IMR-90 (cell line): ENCODE measurements around the gene IGF2R. TPM values are rescaled to one million over a fixed set of nuclear protein-coding genes. Genes with fewer than 3 reads are reported as not detected.

Experiments
- ATAC-seq: fragments of 200-7000 bp; cut with Tn5 transposase; 2 replicates; pipeline ENCODE4 v1.9.1; 2020; ENCODE audit warnings: low read depth, mild to moderate bottlenecking, moderate library complexity
- BruUV-seq: library from RNA; stranded (reverse); fragments of 400-500 nt; replicated peaks from 2 replicates; lab custom pipeline; 2021; lab: Mats Ljungman, UMichigan
- CTCF ChIA-PET: fragments of 300-600 bp; formaldehyde crosslinking; extraction: SDS; loops from one replicate; lab custom pipeline; 2021; ENCODE audit warnings: antibody characterized with exemption; lab: Yijun Ruan, JAX
- POLR2A ChIA-PET: fragments of 300-600 bp; sonication (Branson Sonifier 250); formaldehyde crosslinking; loops from one replicate; lab custom pipeline; 2022; ENCODE audit warnings: antibody characterized with exemption; ENCODE audit not compliant: unreplicated experiment; lab: Charles Lee
- DNase-seq: peaks from one replicate; pipeline ENCODE4 v3.0.0; 2013
- H2AFZ ChIP-seq: replicated peaks from 2 replicates; pipeline ENCODE3; 2013; ENCODE audit warnings: low read length, mild to moderate bottlenecking; ENCODE audit not compliant: poor library complexity
- H2AK5ac ChIP-seq: 2 replicates; pipeline ENCODE4 v1.6.1; 2013; ENCODE audit warnings: low read depth, low read length, inconsistent platforms
- H2AK9ac ChIP-seq: replicated peaks from 2 replicates; pipeline ENCODE3; 2013; ENCODE audit warnings: mild to moderate bottlenecking, low read depth, low read length, moderate library complexity; ENCODE audit not compliant: poor library complexity
- H2BK120ac ChIP-seq: 2 replicates; pipeline ENCODE4 v1.6.1; 2013; ENCODE audit warnings: low read depth, low read length, inconsistent platforms
- H2BK15ac ChIP-seq: 3 replicates; pipeline ENCODE4 v1.6.1; 2013; ENCODE audit warnings: low read depth, low read length, inconsistent platforms
- H2BK20ac ChIP-seq: 2 replicates; pipeline ENCODE4 v1.6.1; 2013; ENCODE audit warnings: low read depth, mild to moderate bottlenecking, inconsistent platforms, low read length, moderate library complexity
- H2BK5ac ChIP-seq: 2 replicates; pipeline ENCODE4 v1.6.1; 2013; ENCODE audit warnings: mild to moderate bottlenecking, low read depth, low read length, inconsistent platforms; ENCODE audit not compliant: poor library complexity, severe bottlenecking
- H3K14ac ChIP-seq: replicated peaks from 2 replicates; pipeline ENCODE4 v1.6.1; 2013; ENCODE audit warnings: low read depth, low read length, inconsistent platforms
- H3K18ac ChIP-seq: 2 replicates; pipeline ENCODE4 v1.6.1; 2013; ENCODE audit warnings: low read depth, low read length, control low read depth
- H3K23ac ChIP-seq: 2 replicates; pipeline ENCODE4 v1.6.1; 2013; ENCODE audit warnings: low read depth, low read length, inconsistent platforms
- H3K27ac ChIP-seq: 2 replicates; pipeline ENCODE4 v1.5.1; 2013; ENCODE audit warnings: mild to moderate bottlenecking, control low read depth, low read length; ENCODE audit not compliant: insufficient read depth
- H3K27me3 ChIP-seq: 2 replicates; pipeline ENCODE4 v1.6.1; 2013; ENCODE audit warnings: low read length; ENCODE audit not compliant: control insufficient read depth, insufficient read depth
- H3K36me3 ChIP-seq: 2 replicates; pipeline ENCODE4 v1.6.1; 2013; ENCODE audit warnings: low read length, mixed read lengths; ENCODE audit not compliant: control insufficient read depth, insufficient read depth
- H3K4ac ChIP-seq: 2 replicates; pipeline ENCODE4 v1.6.1; 2013; ENCODE audit warnings: low read depth, low read length, inconsistent platforms
- H3K4me1 ChIP-seq: 2 replicates; pipeline ENCODE4 v1.6.1; 2013; ENCODE audit warnings: low read length, mixed read lengths; ENCODE audit not compliant: control insufficient read depth, insufficient read depth
- H3K4me2 ChIP-seq: 2 replicates; pipeline ENCODE4 v1.6.1; 2013; ENCODE audit warnings: low read depth, mild to moderate bottlenecking, control low read depth, low read length, moderate library complexity
- H3K4me3 ChIP-seq: 2 replicates; pipeline ENCODE4 v1.5.1; 2013; ENCODE audit warnings: low read depth, mild to moderate bottlenecking, control low read depth, low read length, moderate library complexity; ENCODE audit not compliant: insufficient read depth
- H3K56ac ChIP-seq: 2 replicates; pipeline ENCODE4 v1.6.1; 2013; ENCODE audit warnings: low read length, inconsistent platforms; ENCODE audit not compliant: insufficient read depth; ENCODE audit errors: extremely low read depth
- H3K79me1 ChIP-seq, 2 experiments: 2 replicates each; pipeline ENCODE4 v1.6.1; 2013; ENCODE audit warnings: low read length in 2 of 2, inconsistent platforms in 1 of 2, low read depth in 1 of 2
- H3K9ac ChIP-seq: 2 replicates; pipeline ENCODE4 v1.6.1; 2013; ENCODE audit warnings: low read depth, low read length, control low read depth
- H3K9me1 ChIP-seq: 2 replicates; pipeline ENCODE4 v1.6.1; 2013; ENCODE audit warnings: low read length, inconsistent platforms; ENCODE audit not compliant: insufficient read depth
- H3K9me3 ChIP-seq: 2 replicates; pipeline ENCODE4 v1.6.1; 2013; ENCODE audit warnings: low read length; ENCODE audit not compliant: control insufficient read depth, insufficient read depth
- H4K20me1 ChIP-seq: 2 replicates; pipeline ENCODE4 v1.6.1; 2013; ENCODE audit warnings: low read length, inconsistent platforms; ENCODE audit not compliant: insufficient read depth
- H4K5ac ChIP-seq: 2 replicates; pipeline ENCODE4 v1.6.1; 2013; ENCODE audit warnings: mild to moderate bottlenecking, low read depth, low read length, control low read depth
- H4K8ac ChIP-seq, 2 experiments: 2 replicates each; pipeline ENCODE4 v1.6.1; 2013; ENCODE audit warnings: low read depth in 2 of 2, low read length in 2 of 2, control low read depth in 1 of 2, inconsistent platforms in 1 of 2
- H4K91ac ChIP-seq: 2 replicates; pipeline ENCODE4 v1.6.1; 2013; ENCODE audit warnings: low read depth, low read length, inconsistent platforms; ENCODE audit not compliant: insufficient read depth
- BHLHE40 ChIP-seq: fragments of 150-350 bp; IDR thresholded peaks from 2 replicates; pipeline ENCODE4 v1.6.1; 2016; ENCODE audit warnings: mild to moderate bottlenecking, low read depth, low read length
- CEBPB ChIP-seq: IDR thresholded peaks from 2 replicates; pipeline ENCODE4 v1.6.1; 2012; ENCODE audit warnings: low read depth, low read length, improper control_type of control experiment
- CHD1 ChIP-seq: IDR thresholded peaks from 2 replicates; pipeline ENCODE4 v1.6.1; 2012; ENCODE audit warnings: low read depth, low read length, improper control_type of control experiment
- FOS ChIP-seq: fragments of 150-350 bp; IDR thresholded peaks from 2 replicates; pipeline ENCODE4 v1.6.1; 2016; ENCODE audit warnings: low read depth, low read length
- MAFK ChIP-seq: IDR thresholded peaks from 2 replicates; pipeline ENCODE4 v1.6.1; 2012; ENCODE audit warnings: low read depth, low read length, improper control_type of control experiment
- MAZ ChIP-seq: IDR thresholded peaks from 2 replicates; pipeline ENCODE4 v1.6.1; 2012; ENCODE audit warnings: low read depth, mild to moderate bottlenecking, low read length, improper control_type of control experiment, moderate library complexity, borderline replicate concordance
- MXI1 ChIP-seq: IDR thresholded peaks from 2 replicates; pipeline ENCODE4 v1.6.1; 2012; ENCODE audit warnings: low read depth, mild to moderate bottlenecking, low read length, moderate library complexity, borderline replicate concordance
- NFE2L2 ChIP-seq: fragments of 150-350 bp; IDR thresholded peaks from 2 replicates; pipeline ENCODE4 v1.6.1; 2016; ENCODE audit warnings: low read depth, mild to moderate bottlenecking, low read length
- POLR2A ChIP-seq: IDR thresholded peaks from 2 replicates; pipeline ENCODE4 v1.6.1; 2012; ENCODE audit warnings: mild to moderate bottlenecking, low read depth, low read length
- RAD21 ChIP-seq: IDR thresholded peaks from 2 replicates; pipeline ENCODE4 v1.6.1; 2012; ENCODE audit warnings: low read length, improper control_type of control experiment
- RCOR1 ChIP-seq: IDR thresholded peaks from 2 replicates; pipeline ENCODE4 v1.6.1; 2012; ENCODE audit warnings: mild to moderate bottlenecking, low read length, improper control_type of control experiment; ENCODE audit not compliant: insufficient replicate concordance
- RFX5 ChIP-seq: IDR thresholded peaks from 2 replicates; pipeline ENCODE4 v1.8.0; 2012; ENCODE audit warnings: low read depth, mild to moderate bottlenecking, low read length, moderate library complexity
- SMC3 ChIP-seq: fragments of 150-350 bp; IDR thresholded peaks from 2 replicates; pipeline ENCODE4 v1.6.1; 2016; ENCODE audit warnings: low read depth, mild to moderate bottlenecking, antibody characterized with exemption, low read length, moderate library complexity
- WGBS, 2 experiments: methylation state at CpG; one replicate each; pipeline versions ENCODE4 v1.1.5 to v1.1.7; 2013; ENCODE audit warnings: missing lambda C conversion rate in 2 of 2; ENCODE audit not compliant: insufficient read length in 1 of 2; ENCODE audit errors: extremely low coverage in 2 of 2; 5-methylcytosine and 5-hydroxymethylcytosine counted together
- dilution Hi-C: fragments of 300-500 bp; cut with HindIII; formaldehyde crosslinking; loops from one replicate; pipeline ENCODE4 v1.14.3; 2018; ENCODE audit warnings: low sequenced_read_pairs; ENCODE audit not compliant: unreplicated experiment
- in situ Hi-C: fragments of 300-500 bp; cut with MboI; formaldehyde crosslinking; loops from 3 replicates; pipeline ENCODE4 v1.14.3; 2019; ENCODE audit warnings: low sequenced_read_pairs, inconsistent platforms, mixed read lengths
- intact Hi-C: fragments of 100-400 bp; cut with micrococcal nuclease; formaldehyde crosslinking; loops from 2 replicates; pipeline ENCODE4 v1.10.0; 2022
- polyA plus RNA-seq, 3 experiments: library from polyadenylated mRNA; depleted of rRNA; stranded (reverse); fragments of >200 nt; gene quantifications; 2 replicates each; pipeline ENCODE4 v1.2.3, GENCODE V29; 2012; ENCODE audit warnings: low replicate concordance in 1 of 3
- total RNA-seq: library from RNA; depleted of rRNA; stranded (reverse); fragments of >200 nt; gene quantifications from 2 replicates; pipeline ENCODE4 v1.2.3, GENCODE V29; 2012
- TF ChIP-seq, protein P1 (sequence below): conservative IDR thresholded peaks from 2 replicates; pipeline ENCODE4 v1.5.1; 2012; ENCODE audit warnings: mild to moderate bottlenecking, low read depth, low read length, improper control_type of control experiment
- TF ChIP-seq, protein P2 (sequence below): fragments of 150-350 bp; IDR thresholded peaks from 2 replicates; pipeline ENCODE4 v1.6.1; 2016; ENCODE audit warnings: low read depth, mild to moderate bottlenecking, low read length, moderate library complexity, borderline replicate concordance
- TF ChIP-seq, protein P3 (sequence below): fragments of 150-350 bp; IDR thresholded peaks from 2 replicates; pipeline ENCODE4 v1.6.1; 2017; ENCODE audit warnings: mild to moderate bottlenecking, antibody characterized with exemption, low read length, low read depth

The IGF2R gene
- total and polyA plus RNA-seq, 2 of the 4 experiments (the other 2 are of a cell fraction) = 33.2 to 41.4 TPM

DNA sequence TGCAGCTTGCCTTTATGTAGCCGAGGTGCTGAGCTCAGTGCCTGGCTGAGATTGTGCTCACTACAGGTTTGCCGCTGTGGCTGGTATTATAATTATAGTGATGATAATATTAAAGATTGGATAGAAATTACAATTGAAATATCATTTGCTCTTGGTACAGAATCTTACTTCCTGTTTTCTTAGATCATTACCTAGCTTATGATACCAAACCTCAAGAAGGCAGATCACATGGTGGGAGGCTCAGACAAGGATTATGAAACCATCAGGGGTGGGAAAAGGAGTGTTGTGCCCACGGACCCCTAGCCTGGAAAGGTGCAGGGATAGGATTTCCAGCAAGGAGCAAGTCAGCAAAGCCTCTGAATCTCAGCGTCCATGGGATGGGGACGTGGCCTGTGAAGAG lies 70.6 kb downstream of the IGF2R start:
- H4K5ac ChIP-seq = no peak overlapping the region
- H3K14ac ChIP-seq = no peak overlapping the region
- no peak overlapping the region for H2BK5ac ChIP-seq
- H3K36me3 ChIP-seq = peaks cover 57% of the 10 kb centered on the region
- H2AFZ ChIP-seq = no peak overlapping the region
- H3K9me3 ChIP-seq = no peaks in the 10 kb centered on the region
- H2BK15ac ChIP-seq = no peak overlapping the region
- no peak overlapping the region for H3K27ac ChIP-seq
- peaks cover 7% of the 10 kb centered on the region for H3K4me1 ChIP-seq
- ATAC-seq (no peak), DNase-seq (no peak)
- no peak overlapping the region for H2AK5ac ChIP-seq
- intact Hi-C loops (no loop called here), in situ Hi-C loops (no loop called here), dilution Hi-C loops (no loop called here)
- no peak overlapping the region for H4K91ac ChIP-seq
- H3K4ac ChIP-seq = no peak overlapping the region
- H3K9ac ChIP-seq = no peak overlapping the region
- H3K18ac ChIP-seq = no peak overlapping the region
- H3K79me1 ChIP-seq = peaks cover 0 to 52% of the 10 kb centered on the region in 2 experiments; a peak in 3 of 4 replicates
- H2BK20ac ChIP-seq = no peak overlapping the region
- BruUV-seq = no TSS peak
- H4K20me1 ChIP-seq = 0 out of 2 replicates have a peak, but pooled peaks cover 6% of the 10 kb centered on the region
- H2BK120ac ChIP-seq = no peak overlapping the region
- ChIA-PET CTCF (no interaction called here), POLR2A (no interaction called here)
- TF ChIP-seq RFX5 = no peak
- TF ChIP-seq RCOR1 = no peak
- TF ChIP-seq CHD1 = no peak
- TF ChIP-seq, protein P1, sequence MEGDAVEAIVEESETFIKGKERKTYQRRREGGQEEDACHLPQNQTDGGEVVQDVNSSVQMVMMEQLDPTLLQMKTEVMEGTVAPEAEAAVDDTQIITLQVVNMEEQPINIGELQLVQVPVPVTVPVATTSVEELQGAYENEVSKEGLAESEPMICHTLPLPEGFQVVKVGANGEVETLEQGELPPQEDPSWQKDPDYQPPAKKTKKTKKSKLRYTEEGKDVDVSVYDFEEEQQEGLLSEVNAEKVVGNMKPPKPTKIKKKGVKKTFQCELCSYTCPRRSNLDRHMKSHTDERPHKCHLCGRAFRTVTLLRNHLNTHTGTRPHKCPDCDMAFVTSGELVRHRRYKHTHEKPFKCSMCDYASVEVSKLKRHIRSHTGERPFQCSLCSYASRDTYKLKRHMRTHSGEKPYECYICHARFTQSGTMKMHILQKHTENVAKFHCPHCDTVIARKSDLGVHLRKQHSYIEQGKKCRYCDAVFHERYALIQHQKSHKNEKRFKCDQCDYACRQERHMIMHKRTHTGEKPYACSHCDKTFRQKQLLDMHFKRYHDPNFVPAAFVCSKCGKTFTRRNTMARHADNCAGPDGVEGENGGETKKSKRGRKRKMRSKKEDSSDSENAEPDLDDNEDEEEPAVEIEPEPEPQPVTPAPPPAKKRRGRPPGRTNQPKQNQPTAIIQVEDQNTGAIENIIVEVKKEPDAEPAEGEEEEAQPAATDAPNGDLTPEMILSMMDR = no peak
- TF ChIP-seq POLR2A = no peak
- no peak for TF ChIP-seq MAFK
- TF ChIP-seq, protein P2, sequence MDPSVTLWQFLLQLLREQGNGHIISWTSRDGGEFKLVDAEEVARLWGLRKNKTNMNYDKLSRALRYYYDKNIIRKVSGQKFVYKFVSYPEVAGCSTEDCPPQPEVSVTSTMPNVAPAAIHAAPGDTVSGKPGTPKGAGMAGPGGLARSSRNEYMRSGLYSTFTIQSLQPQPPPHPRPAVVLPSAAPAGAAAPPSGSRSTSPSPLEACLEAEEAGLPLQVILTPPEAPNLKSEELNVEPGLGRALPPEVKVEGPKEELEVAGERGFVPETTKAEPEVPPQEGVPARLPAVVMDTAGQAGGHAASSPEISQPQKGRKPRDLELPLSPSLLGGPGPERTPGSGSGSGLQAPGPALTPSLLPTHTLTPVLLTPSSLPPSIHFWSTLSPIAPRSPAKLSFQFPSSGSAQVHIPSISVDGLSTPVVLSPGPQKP = no peak
- TF ChIP-seq MXI1 = no peak
- no peak for TF ChIP-seq FOS
- no peak for TF ChIP-seq RAD21
- TF ChIP-seq BHLHE40 = no peak
- TF ChIP-seq NFE2L2 = no peak
- no peak for TF ChIP-seq MAZ
- TF ChIP-seq, protein P3, sequence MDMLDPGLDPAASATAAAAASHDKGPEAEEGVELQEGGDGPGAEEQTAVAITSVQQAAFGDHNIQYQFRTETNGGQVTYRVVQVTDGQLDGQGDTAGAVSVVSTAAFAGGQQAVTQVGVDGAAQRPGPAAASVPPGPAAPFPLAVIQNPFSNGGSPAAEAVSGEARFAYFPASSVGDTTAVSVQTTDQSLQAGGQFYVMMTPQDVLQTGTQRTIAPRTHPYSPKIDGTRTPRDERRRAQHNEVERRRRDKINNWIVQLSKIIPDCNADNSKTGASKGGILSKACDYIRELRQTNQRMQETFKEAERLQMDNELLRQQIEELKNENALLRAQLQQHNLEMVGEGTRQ = no peak
- no peak for TF ChIP-seq SMC3
- no peak for TF ChIP-seq CEBPB
- no peak overlapping the region for H2AK9ac ChIP-seq
- H3K27me3 ChIP-seq = no peaks in the 10 kb centered on the region
- WGBS, 2 experiments = 100% methylated on average over 2 of the region's 5 CpGs; no CpG with 5 or more reads in 1 of the 2 experiments
- H4K8ac ChIP-seq = no peak overlapping the region
- no peak overlapping the region for H3K56ac ChIP-seq
- no peak overlapping the region for H3K4me3 ChIP-seq
- H3K4me2 ChIP-seq = no peak overlapping the region
- H3K9me1 ChIP-seq = peaks cover 35% of the 10 kb centered on the region
- no peak overlapping the region for H3K23ac ChIP-seq
